Psoas muscle (tissue), 8 donors: ENCODE data around the gene TECPR2. TPM values are rescaled to one million over a fixed set of nuclear protein-coding genes. Genes with fewer than 3 reads are reported as not detected.

Source experiments
- ATAC-seq, 4 donors: fragments of 200-7000 bp; cut with Tn5 transposase; one replicate each; pipeline ENCODE4 v1.9.1; 2020; ENCODE audit warnings: moderate library complexity in 3 of 4, mild to moderate bottlenecking in 2 of 4
- DNase-seq, 2 donors: peaks; one replicate each; pipeline ENCODE4 v3.0.0-alpha.2; 2020
- H3K27ac ChIP-seq: fragments of 200-600 bp; one replicate; pipeline ENCODE4 v1.8.0; 2022
- H3K27me3 ChIP-seq, 3 donors: fragments of 200-600 bp in 1 of 3; one replicate each; pipeline versions ENCODE4 v1.6.1 to v1.8.0; 2013 to 2022; ENCODE audit warnings: low read length in 2 of 3, mild to moderate bottlenecking in 2 of 3, moderate library complexity in 1 of 3; ENCODE audit not compliant: insufficient read depth in 3 of 3
- H3K36me3 ChIP-seq, 2 donors: fragments of 200-600 bp in 1 of 2; one replicate each; pipeline versions ENCODE4 v1.6.1 to v1.8.0; 2013 to 2022; ENCODE audit warnings: low read depth in 1 of 2, mild to moderate bottlenecking in 1 of 2, moderate library complexity in 1 of 2; ENCODE audit not compliant: insufficient read depth in 1 of 2
- H3K4me1 ChIP-seq: fragments of 200-600 bp; one replicate; pipeline ENCODE4 v1.8.0; 2022
- H3K4me3 ChIP-seq: fragments of 200-600 bp; one replicate; pipeline ENCODE4 v1.8.0; 2022; ENCODE audit warnings: mild to moderate bottlenecking
- H3K9me3 ChIP-seq: fragments of 200-600 bp; one replicate; pipeline ENCODE4 v1.8.0; 2022
- WGBS, 3 donors: extraction: QIAGEN DNeasy Blood & Tissue Kit; methylation state at CpG; one replicate each; pipeline versions ENCODE4 v1.1.6 to v1.1.7; 2013; 5-methylcytosine and 5-hydroxymethylcytosine counted together
- intact Hi-C, 2 donors: fragments of 100-400 bp; cut with DNase I; formaldehyde crosslinking; loops; one replicate each; pipeline versions ENCODE4 v1.11.0 to v1.14.2; 2022
- polyA plus RNA-seq, 3 donors: library from polyadenylated mRNA; stranded (reverse); fragments of 200-250 nt; gene quantifications; one replicate each; pipeline ENCODE4 v1.2.3, GENCODE V29; 2013
- total RNA-seq, 4 donors: library from RNA; stranded (reverse); fragmentation: NEBNext Ultra II Directional in 2 of 4; extraction: Animal tissue kit (Norgen Biotek cat#: 25700) in 2 of 4; gene quantifications; one replicate each; pipeline versions ENCODE4 v1.2.1 to v1.2.4, GENCODE V29; 2021 to 2023
- TF ChIP-seq, protein P1 (sequence below): fragments of 200-600 bp; IDR thresholded peaks from one replicate; pipeline ENCODE4 v1.8.0; 2022; ENCODE audit warnings: antibody characterized with exemption
- donor health status: healthy with polysubstance abuse.
- donor health status: DM: no; HTN: no; CAD: no; lungs with moderate emphysema.
- donor health status: Bipolar disorder and iron deficiency.
- donor health status: healthy.
- donor health status: DM: yes; HTN: yes; CAD: no.
- donor health status: DM: no; HTN: no; CAD: no.
- donor health status: DM: no; HTN: no; CAD: no.
- donor health status: DM: yes; HTN: yes; CAD: no.

TECPR2 gene
- total and polyA plus RNA-seq, 7 donors = 5.7 to 22.5 (median 16.4) TPM

GRCh38 chr14:102506626-102506925 is 143.8 kb downstream of the TECPR2 start:
- 84 to 88% (median 85%) methylated on average over 11 of the region's 11 CpGs for WGBS, 3 donors
- Histone ChIP-seq H3K27ac (peak overlapping the region; percentile 90), H3K36me3 (peaks cover 0 to 25% of the 10 kb centered on the region in 2 donors), H3K4me3 (peak overlapping the region; percentile 36), H3K4me1 (peaks cover 30% of the 10 kb centered on the region), H3K27me3 (no peaks in the 10 kb centered on the region), H3K9me3 (no peaks in the 10 kb centered on the region)
- TF ChIP-seq, protein P1, sequence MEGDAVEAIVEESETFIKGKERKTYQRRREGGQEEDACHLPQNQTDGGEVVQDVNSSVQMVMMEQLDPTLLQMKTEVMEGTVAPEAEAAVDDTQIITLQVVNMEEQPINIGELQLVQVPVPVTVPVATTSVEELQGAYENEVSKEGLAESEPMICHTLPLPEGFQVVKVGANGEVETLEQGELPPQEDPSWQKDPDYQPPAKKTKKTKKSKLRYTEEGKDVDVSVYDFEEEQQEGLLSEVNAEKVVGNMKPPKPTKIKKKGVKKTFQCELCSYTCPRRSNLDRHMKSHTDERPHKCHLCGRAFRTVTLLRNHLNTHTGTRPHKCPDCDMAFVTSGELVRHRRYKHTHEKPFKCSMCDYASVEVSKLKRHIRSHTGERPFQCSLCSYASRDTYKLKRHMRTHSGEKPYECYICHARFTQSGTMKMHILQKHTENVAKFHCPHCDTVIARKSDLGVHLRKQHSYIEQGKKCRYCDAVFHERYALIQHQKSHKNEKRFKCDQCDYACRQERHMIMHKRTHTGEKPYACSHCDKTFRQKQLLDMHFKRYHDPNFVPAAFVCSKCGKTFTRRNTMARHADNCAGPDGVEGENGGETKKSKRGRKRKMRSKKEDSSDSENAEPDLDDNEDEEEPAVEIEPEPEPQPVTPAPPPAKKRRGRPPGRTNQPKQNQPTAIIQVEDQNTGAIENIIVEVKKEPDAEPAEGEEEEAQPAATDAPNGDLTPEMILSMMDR = no peak
- intact Hi-C loops = no loop called here
- ATAC-seq = no peak
- DNase-seq = peak in 1 of 2 donors; percentile 33

GRCh38 chr14:102507081-102507856 is 144.5 kb downstream of the TECPR2 start:
- H3K27ac ChIP-seq = peak overlapping the region; percentile 90
- WGBS, 3 donors = 89 to 90% (median 90%) methylated on average over 106 to 115 of the region's 115 CpGs
- peak in 1 of 2 donors; percentile 52 for DNase-seq

DNA sequence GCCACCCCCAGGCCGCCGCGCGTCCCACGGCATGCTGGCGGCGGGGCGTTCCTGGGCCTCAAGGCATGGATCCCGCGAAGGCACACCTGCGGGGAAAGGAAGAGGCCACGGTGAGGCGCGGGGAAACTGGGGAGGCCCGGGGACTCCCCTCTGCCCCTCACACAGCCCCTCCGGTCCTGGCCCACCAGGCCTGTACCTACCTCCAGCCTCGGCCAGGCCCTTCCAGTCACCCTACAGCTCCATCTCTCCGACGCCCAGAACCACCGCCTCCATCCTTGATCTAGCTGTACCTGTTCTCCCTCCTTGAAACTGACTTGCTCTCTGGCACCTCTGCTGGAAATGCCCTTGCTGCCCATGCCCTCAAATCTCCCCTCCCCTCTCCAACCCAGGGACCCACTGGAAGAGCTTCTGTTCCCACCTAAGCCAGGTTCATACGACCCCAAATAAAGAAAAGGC is 145.1 kb downstream of the TECPR2 start:
- Histone ChIP-seq H3K36me3 (peaks cover 0 to 25% of the 10 kb centered on the region in 2 donors), H3K4me3 (peak overlapping the region; percentile 84), H3K4me1 (peaks cover 26% of the 10 kb centered on the region), H3K27me3 (no peaks in the 10 kb centered on the region), H3K27ac (peak overlapping the region; percentile 96), H3K9me3 (no peaks in the 10 kb centered on the region)
- intact Hi-C loops = no loop called here
- 89 to 94% (median 92%) methylated on average over 17 to 21 of the region's 21 CpGs for WGBS, 3 donors
- DNase-seq (peak in 1 of 2 donors; percentile 55), ATAC-seq (no peak)
- TF ChIP-seq, protein P1 = no peak

More at GRCh38 chr14:102507081-102507856, 144.5 kb downstream of the TECPR2 start:
- peaks cover 0 to 25% of the 10 kb centered on the region in 2 donors for H3K36me3 ChIP-seq
- ATAC-seq = no peak
- no peaks in the 10 kb centered on the region for H3K9me3 ChIP-seq
- H3K4me1 ChIP-seq = peaks cover 26% of the 10 kb centered on the region
- TF ChIP-seq, protein P1 = no peak
- intact Hi-C loops = no loop called here
- H3K27me3 ChIP-seq = no peaks in the 10 kb centered on the region
- H3K4me3 ChIP-seq = no peak overlapping the region

- no peaks in the 10 kb centered on the region for H3K27me3 ChIP-seq
- no peaks in the 10 kb centered on the region for H3K9me3 ChIP-seq
- WGBS, 3 donors = 31 to 55% (median 35%) methylated on average over 14 of the region's 14 CpGs
- intact Hi-C loops = no loop called here
- TF ChIP-seq, protein P1 = no peak
- H3K27ac ChIP-seq = peak overlapping the region; percentile 96
- DNase-seq (peak in 1 of 2 donors; percentile 61), ATAC-seq (peak; percentile 13 to 38 (median 32))
- H3K4me3 ChIP-seq = peak overlapping the region; percentile 84
- H3K36me3 ChIP-seq = peaks cover 0 to 25% of the 10 kb centered on the region in 2 donors
- H3K4me1 ChIP-seq = peaks cover 26% of the 10 kb centered on the region
Observed at GRCh38 chr14:102508410-102508773, 145.7 kb downstream of the TECPR2 start.
